ENCODE measurements around the gene HSDL1. TPM values are rescaled to one million over a fixed set of nuclear protein-coding genes. Genes with fewer than 3 reads are reported as not detected.

HSDL1 gene
- total and polyA plus RNA-seq, 2 experiments from 2014 or later: 10.8 to 17.0 TPM

DNA sequence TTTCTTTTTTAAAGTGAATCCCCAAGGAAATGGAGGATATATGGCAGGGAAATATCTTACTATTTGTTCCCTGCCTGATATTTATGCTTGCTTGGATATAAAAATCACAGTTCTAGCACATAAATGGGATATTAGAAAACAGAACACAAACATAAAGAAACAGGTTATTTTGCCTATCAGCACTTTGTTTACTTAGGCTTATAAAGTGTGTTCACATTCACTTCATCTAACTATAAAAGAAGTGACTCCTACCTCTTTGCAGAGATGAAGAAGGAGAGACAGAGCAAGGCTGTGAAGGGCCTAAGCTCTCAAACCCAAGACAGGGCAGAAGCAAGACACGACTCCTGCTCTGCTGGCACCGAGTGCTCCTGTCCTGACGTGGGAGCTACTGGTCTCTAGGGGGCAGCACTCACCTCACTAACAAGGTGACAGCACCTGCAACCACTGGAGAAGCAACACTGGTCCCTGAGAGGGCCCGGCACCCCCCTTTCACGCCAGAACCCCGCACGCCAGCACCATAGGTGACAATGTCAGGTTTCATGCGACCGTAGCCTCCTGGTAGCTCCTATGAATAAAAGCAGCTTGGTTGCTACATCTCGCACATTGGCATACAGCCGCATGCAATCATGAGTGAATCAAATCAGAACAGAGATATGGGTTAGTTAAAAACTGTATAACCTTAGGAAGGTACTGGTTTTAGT, 60.3 kb downstream of the HSDL1 start:
- no peaks in the 10 kb centered on the region for H3K9me2 ChIP-seq (ENCODE audit: insufficient read depth)
- in situ Hi-C loops (cut with MboI): no loop called here
- no peak overlapping the region for H3K4me2 ChIP-seq (ENCODE audit: unreplicated experiment)
- DNase-seq: peak; percentile 71
- no peaks in the 10 kb centered on the region for H3F3A ChIP-seq (ENCODE audit: insufficient read depth)
- no peak overlapping the region for H2AFZ ChIP-seq
- no peak overlapping the region for H3K9ac ChIP-seq
- no peak overlapping the region for H3K4me3 ChIP-seq
- TF ChIP-seq EZH2phosphoT487 (IDR thresholded peaks at IDR 0.05; ENCODE audit: insufficient read depth, low read depth): no peak
- TF ChIP-seq EZH2 (IDR thresholded peaks at IDR 0.05; ENCODE audit: insufficient read depth, poor library complexity, severe bottlenecking): no peak
- WGBS, 2 experiments (ENCODE audit: low coverage in 1 of 2, low lambda C conversion rate in 2 of 2, missing lambda C conversion rate in 2 of 2): 66% methylated on average over 11 of the region's 11 CpGs
- no peaks in the 10 kb centered on the region for H3K27me3 ChIP-seq (replicated peaks; ENCODE audit: insufficient read depth)
- H3K27ac ChIP-seq: no peak overlapping the region
- no peaks in the 10 kb centered on the region for H3K9me3 ChIP-seq (ENCODE audit: low read depth)
- H3K36me3 ChIP-seq (ENCODE audit: low read depth): peaks cover 41% of the 10 kb centered on the region; the same call in 1 of the 2 replicates
- H3K4me1 ChIP-seq (ENCODE audit: insufficient read depth): no peaks in the 10 kb centered on the region
- H3K79me2 ChIP-seq (ENCODE audit: insufficient read depth): 0 out of 2 replicates have a peak, but pooled peaks cover 4% of the 10 kb centered on the region
- H4K20me1 ChIP-seq (ENCODE audit: insufficient read depth): no peaks in the 10 kb centered on the region; the same call in 1 of the 2 replicates

GRCh38 chr16:84082835-84083569, 62.0 kb downstream of the HSDL1 start:
- H4K20me1 ChIP-seq (ENCODE audit: insufficient read depth): no peaks in the 10 kb centered on the region; the same call in 1 of the 2 replicates
- H3K4me2 ChIP-seq (ENCODE audit: unreplicated experiment): no peak overlapping the region
- no peaks in the 10 kb centered on the region for H3K9me3 ChIP-seq (ENCODE audit: low read depth)
- in situ Hi-C loops (cut with MboI): no loop called here
- peaks cover 11% of the 10 kb centered on the region; the same call in 1 of the 2 replicates for H3K79me2 ChIP-seq (ENCODE audit: insufficient read depth)
- no peaks in the 10 kb centered on the region for H3K27me3 ChIP-seq (replicated peaks; ENCODE audit: insufficient read depth)
- WGBS, 2 experiments (ENCODE audit: low coverage in 1 of 2, low lambda C conversion rate in 2 of 2, missing lambda C conversion rate in 2 of 2): 80 to 82% methylated on average over 11 of the region's 11 CpGs
- H3F3A ChIP-seq (ENCODE audit: insufficient read depth): no peaks in the 10 kb centered on the region
- peaks cover 40% of the 10 kb centered on the region; the same call in 1 of the 2 replicates for H3K36me3 ChIP-seq (ENCODE audit: low read depth)
- DNase-seq: no peak
- H3K4me1 ChIP-seq (ENCODE audit: insufficient read depth): no peaks in the 10 kb centered on the region
- TF ChIP-seq EZH2 (IDR thresholded peaks at IDR 0.05; ENCODE audit: insufficient read depth, poor library complexity, severe bottlenecking) (no peak), EZH2phosphoT487 (IDR thresholded peaks at IDR 0.05; ENCODE audit: insufficient read depth, low read depth) (no peak)
- no peak overlapping the region for H3K9ac ChIP-seq
- no peaks in the 10 kb centered on the region for H3K9me2 ChIP-seq (ENCODE audit: insufficient read depth)
- H3K27ac ChIP-seq: no peak overlapping the region
- H2AFZ ChIP-seq: no peak overlapping the region
- H3K4me3 ChIP-seq: no peak overlapping the region

DNA sequence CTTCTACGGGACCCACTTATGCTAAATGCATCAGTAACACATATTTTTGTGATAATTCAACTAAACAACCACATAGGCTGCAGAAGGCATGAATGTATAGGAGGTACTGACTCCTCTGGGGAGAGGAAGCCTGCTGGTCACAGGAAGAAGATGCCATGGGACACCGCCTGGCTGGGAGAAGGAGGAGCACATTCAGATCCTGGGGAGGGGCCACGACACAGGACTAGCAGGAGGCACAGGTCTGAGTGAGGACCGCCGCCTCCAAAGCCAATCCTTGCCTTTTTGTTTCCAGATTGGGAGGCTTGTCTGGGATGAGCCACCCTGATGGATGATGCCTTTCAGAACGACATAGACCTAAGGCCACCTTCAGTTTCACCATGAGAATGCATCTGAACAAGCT, 62.9 kb downstream of the HSDL1 start:
- peak; percentile 3 for DNase-seq
- Histone ChIP-seq H3K27me3 (replicated peaks; ENCODE audit: insufficient read depth) (no peaks in the 10 kb centered on the region), H3K4me1 (ENCODE audit: insufficient read depth) (no peaks in the 10 kb centered on the region), H4K20me1 (ENCODE audit: insufficient read depth) (no peaks in the 10 kb centered on the region; the same call in 1 of the 2 replicates), H3K79me2 (ENCODE audit: insufficient read depth) (peaks cover 18% of the 10 kb centered on the region), H3K9ac (no peak overlapping the region), H3K27ac (no peak overlapping the region), H3F3A (ENCODE audit: insufficient read depth) (no peaks in the 10 kb centered on the region), H3K9me2 (ENCODE audit: insufficient read depth) (no peaks in the 10 kb centered on the region), H3K9me3 (ENCODE audit: low read depth) (no peaks in the 10 kb centered on the region), H3K36me3 (ENCODE audit: low read depth) (peaks cover 46% of the 10 kb centered on the region; the same call in 1 of the 2 replicates), H3K4me2 (ENCODE audit: unreplicated experiment) (no peak overlapping the region), H2AFZ (no peak overlapping the region), H3K4me3 (no peak overlapping the region)
- TF ChIP-seq EZH2phosphoT487 (IDR thresholded peaks at IDR 0.05; ENCODE audit: insufficient read depth, low read depth): no peak
- TF ChIP-seq EZH2 (IDR thresholded peaks at IDR 0.05; ENCODE audit: insufficient read depth, poor library complexity, severe bottlenecking): no peak
- WGBS, 2 experiments (ENCODE audit: low coverage in 1 of 2, low lambda C conversion rate in 2 of 2, missing lambda C conversion rate in 2 of 2): 79 to 85% methylated on average over 6 of the region's 6 CpGs
- in situ Hi-C loops (cut with MboI): no loop called here

- in situ Hi-C loops (cut with MboI): no loop called here
- H3K79me2 ChIP-seq (ENCODE audit: insufficient read depth): peaks cover 24% of the 10 kb centered on the region
- H3F3A ChIP-seq (ENCODE audit: insufficient read depth): no peaks in the 10 kb centered on the region
- H3K27me3 ChIP-seq (replicated peaks; ENCODE audit: insufficient read depth): no peaks in the 10 kb centered on the region
- no peaks in the 10 kb centered on the region; the same call in 1 of the 2 replicates for H4K20me1 ChIP-seq (ENCODE audit: insufficient read depth)
- no peak overlapping the region for H2AFZ ChIP-seq
- TF ChIP-seq EZH2phosphoT487 (IDR thresholded peaks at IDR 0.05; ENCODE audit: insufficient read depth, low read depth): no peak
- TF ChIP-seq EZH2 (IDR thresholded peaks at IDR 0.05; ENCODE audit: insufficient read depth, poor library complexity, severe bottlenecking): no peak
- H3K4me3 ChIP-seq: no peak overlapping the region
- no peaks in the 10 kb centered on the region for H3K4me1 ChIP-seq (ENCODE audit: insufficient read depth)
- WGBS, 2 experiments (ENCODE audit: low coverage in 1 of 2, low lambda C conversion rate in 2 of 2, missing lambda C conversion rate in 2 of 2): 87 to 88% methylated on average over 14 of the region's 14 CpGs
- peaks cover 46% of the 10 kb centered on the region for H3K36me3 ChIP-seq (ENCODE audit: low read depth)
- no peak for DNase-seq
- no peak overlapping the region for H3K9ac ChIP-seq
- no peaks in the 10 kb centered on the region for H3K9me3 ChIP-seq (ENCODE audit: low read depth)
- H3K4me2 ChIP-seq (ENCODE audit: unreplicated experiment): no peak overlapping the region
- no peak overlapping the region for H3K27ac ChIP-seq
- H3K9me2 ChIP-seq (ENCODE audit: insufficient read depth): no peaks in the 10 kb centered on the region
These were observed 63.5 kb downstream of the HSDL1 start for GRCh38 chr16:84081446-84081989.

All from GM23248 (cell line).